HCT116 (cell line): ENCODE data around the gene IFIH1.

Experiments
- CEBPB ChIP-seq: IDR thresholded peaks from 2 replicates; pipeline ENCODE4 v1.6.1; 2012; ENCODE audit warnings: low read depth
- CTCF ChIP-seq, 3 experiments: fragments of 200-600 bp in 1 of 3; sonication (generic) in 1 of 3; IDR thresholded peaks in 2 of 3; conservative IDR thresholded peaks in 1 of 3; 2 replicates each; pipeline ENCODE4 v1.5.1; 2012 to 2017; ENCODE audit warnings: low read depth in 2 of 3, low read length in 2 of 3, antibody characterized with exemption in 1 of 3, borderline replicate concordance in 1 of 3, control low read depth in 1 of 3, mild to moderate bottlenecking in 1 of 3, mixed read lengths in 1 of 3, mixed run types in 1 of 3, moderate library complexity in 1 of 3; ENCODE audit not compliant: insufficient read depth in 1 of 3
- EGR1 ChIP-seq: IDR thresholded peaks from 2 replicates; pipeline ENCODE4 v1.6.1; 2012; ENCODE audit warnings: low read depth
- ELF1 ChIP-seq: IDR thresholded peaks from 2 replicates; pipeline ENCODE4 v1.6.1; 2012; ENCODE audit warnings: low read depth, borderline replicate concordance
- EZH2 ChIP-seq: fragments of 200-600 bp; sonication (generic); IDR thresholded peaks from 2 replicates; pipeline ENCODE4 v1.6.1; 2017; ENCODE audit warnings: antibody characterized with exemption, mixed run types
- EZH2phosphoT487 ChIP-seq: fragments of 200-600 bp; IDR thresholded peaks from 2 replicates; pipeline ENCODE4 v1.6.1; 2018; ENCODE audit warnings: antibody characterized with exemption, borderline replicate concordance
- JUND ChIP-seq: IDR thresholded peaks from 2 replicates; pipeline ENCODE4 v1.6.1; 2012
- POLR2A ChIP-seq: IDR thresholded peaks from 2 replicates; pipeline ENCODE4 v1.7.0; 2011; ENCODE audit warnings: borderline replicate concordance; ENCODE audit not compliant: insufficient read depth, insufficient read length; ENCODE audit errors: extremely low read depth
- POLR2AphosphoS5 ChIP-seq: IDR thresholded peaks from 2 replicates; pipeline ENCODE4 v1.6.1; 2011; ENCODE audit warnings: mild to moderate bottlenecking, low read depth, low read length, moderate library complexity
- RAD21 ChIP-seq: IDR thresholded peaks from 2 replicates; pipeline ENCODE4 v1.6.1; 2012; ENCODE audit warnings: low read depth, mild to moderate bottlenecking
- YY1 ChIP-seq: IDR thresholded peaks from 2 replicates; pipeline ENCODE4 v1.6.1; 2011; ENCODE audit warnings: low read length, low read depth, moderate library complexity, mild to moderate bottlenecking; ENCODE audit not compliant: insufficient replicate concordance; ENCODE audit errors: extremely low read depth
- TF ChIP-seq, protein P1 (sequence below): IDR thresholded peaks from 2 replicates; pipeline ENCODE4 v1.6.1; 2012; ENCODE audit warnings: low read depth
- TF ChIP-seq, protein P2 (sequence below): IDR thresholded peaks from 2 replicates; pipeline ENCODE4 v1.6.1; 2011; ENCODE audit warnings: mild to moderate bottlenecking, low read length, moderate library complexity; ENCODE audit not compliant: insufficient replicate concordance; ENCODE audit errors: extremely low read depth

DNA sequence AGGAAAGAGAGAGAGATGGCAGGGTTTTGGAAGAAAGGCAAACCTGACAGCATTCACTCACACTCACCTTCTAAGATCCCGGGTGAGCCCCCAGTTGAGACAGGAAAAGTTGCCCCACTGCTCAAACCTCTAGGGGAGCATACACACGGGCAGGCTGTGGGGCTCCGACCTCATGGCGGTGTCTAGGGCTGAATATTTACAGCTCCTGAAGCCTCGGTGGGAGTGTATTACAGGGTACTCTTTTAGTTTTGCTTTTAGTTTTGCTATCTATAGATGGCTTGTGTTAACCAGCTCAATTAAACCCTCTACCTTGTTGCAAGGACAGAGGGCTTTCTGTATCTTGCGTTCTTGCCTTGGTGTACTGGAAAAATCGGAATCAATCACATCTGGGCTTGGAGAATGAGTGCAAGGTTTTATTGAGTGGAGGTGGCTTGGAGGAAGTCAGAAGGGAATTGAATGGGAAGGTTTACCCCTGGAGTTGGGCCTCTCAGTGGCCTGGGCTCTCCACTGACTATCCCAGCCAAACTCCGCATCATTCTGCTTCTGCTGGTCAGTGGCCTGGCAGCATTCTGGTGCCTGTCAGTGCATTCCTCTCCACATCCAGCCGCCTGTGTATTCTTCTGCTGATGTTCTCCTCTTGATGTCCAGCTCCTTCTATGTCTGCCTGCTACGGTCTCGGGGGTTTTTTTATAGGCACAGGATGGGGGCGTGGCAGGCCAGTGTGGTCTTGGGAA lies 10.1 kb upstream of the IFIH1 start:
- TF ChIP-seq CTCF (IDR thresholded peaks at IDR 0.05 in 2 of 3, conservative IDR thresholded peaks at IDR 0.05 in 1 of 3; ENCODE audit: borderline replicate concordance in 1 of 3, insufficient read depth in 1 of 3, low read depth in 2 of 3, low read length in 2 of 3) (no peak), ELF1 (no peak), POLR2A (no peak), EGR1 (no peak), POLR2AphosphoS5 (no peak), YY1 (no peak), EZH2phosphoT487 (no peak), CEBPB (no peak), JUND (no peak), EZH2 (no peak), RAD21 (no peak)
- TF ChIP-seq, protein P1, sequence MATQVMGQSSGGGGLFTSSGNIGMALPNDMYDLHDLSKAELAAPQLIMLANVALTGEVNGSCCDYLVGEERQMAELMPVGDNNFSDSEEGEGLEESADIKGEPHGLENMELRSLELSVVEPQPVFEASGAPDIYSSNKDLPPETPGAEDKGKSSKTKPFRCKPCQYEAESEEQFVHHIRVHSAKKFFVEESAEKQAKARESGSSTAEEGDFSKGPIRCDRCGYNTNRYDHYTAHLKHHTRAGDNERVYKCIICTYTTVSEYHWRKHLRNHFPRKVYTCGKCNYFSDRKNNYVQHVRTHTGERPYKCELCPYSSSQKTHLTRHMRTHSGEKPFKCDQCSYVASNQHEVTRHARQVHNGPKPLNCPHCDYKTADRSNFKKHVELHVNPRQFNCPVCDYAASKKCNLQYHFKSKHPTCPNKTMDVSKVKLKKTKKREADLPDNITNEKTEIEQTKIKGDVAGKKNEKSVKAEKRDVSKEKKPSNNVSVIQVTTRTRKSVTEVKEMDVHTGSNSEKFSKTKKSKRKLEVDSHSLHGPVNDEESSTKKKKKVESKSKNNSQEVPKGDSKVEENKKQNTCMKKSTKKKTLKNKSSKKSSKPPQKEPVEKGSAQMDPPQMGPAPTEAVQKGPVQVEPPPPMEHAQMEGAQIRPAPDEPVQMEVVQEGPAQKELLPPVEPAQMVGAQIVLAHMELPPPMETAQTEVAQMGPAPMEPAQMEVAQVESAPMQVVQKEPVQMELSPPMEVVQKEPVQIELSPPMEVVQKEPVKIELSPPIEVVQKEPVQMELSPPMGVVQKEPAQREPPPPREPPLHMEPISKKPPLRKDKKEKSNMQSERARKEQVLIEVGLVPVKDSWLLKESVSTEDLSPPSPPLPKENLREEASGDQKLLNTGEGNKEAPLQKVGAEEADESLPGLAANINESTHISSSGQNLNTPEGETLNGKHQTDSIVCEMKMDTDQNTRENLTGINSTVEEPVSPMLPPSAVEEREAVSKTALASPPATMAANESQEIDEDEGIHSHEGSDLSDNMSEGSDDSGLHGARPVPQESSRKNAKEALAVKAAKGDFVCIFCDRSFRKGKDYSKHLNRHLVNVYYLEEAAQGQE: no peak
- TF ChIP-seq, protein P2, sequence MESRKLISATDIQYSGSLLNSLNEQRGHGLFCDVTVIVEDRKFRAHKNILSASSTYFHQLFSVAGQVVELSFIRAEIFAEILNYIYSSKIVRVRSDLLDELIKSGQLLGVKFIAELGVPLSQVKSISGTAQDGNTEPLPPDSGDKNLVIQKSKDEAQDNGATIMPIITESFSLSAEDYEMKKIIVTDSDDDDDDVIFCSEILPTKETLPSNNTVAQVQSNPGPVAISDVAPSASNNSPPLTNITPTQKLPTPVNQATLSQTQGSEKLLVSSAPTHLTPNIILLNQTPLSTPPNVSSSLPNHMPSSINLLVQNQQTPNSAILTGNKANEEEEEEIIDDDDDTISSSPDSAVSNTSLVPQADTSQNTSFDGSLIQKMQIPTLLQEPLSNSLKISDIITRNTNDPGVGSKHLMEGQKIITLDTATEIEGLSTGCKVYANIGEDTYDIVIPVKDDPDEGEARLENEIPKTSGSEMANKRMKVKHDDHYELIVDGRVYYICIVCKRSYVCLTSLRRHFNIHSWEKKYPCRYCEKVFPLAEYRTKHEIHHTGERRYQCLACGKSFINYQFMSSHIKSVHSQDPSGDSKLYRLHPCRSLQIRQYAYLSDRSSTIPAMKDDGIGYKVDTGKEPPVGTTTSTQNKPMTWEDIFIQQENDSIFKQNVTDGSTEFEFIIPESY: no peak
